Liver (tissue), 9 donors: Measurements from ENCODE around the gene FRA10AC1. TPM values are rescaled to one million over a fixed set of nuclear protein-coding genes. Genes with fewer than 3 reads are reported as not detected.

Source experiments
- DNase-seq: peaks from one replicate; pipeline ENCODE4 v3.0.0-alpha.2; 2017; ENCODE audit warnings: low spot score
- H3K27ac ChIP-seq, 2 donors: one replicate each; pipeline ENCODE4 v1.7.0; 2013; ENCODE audit warnings: inconsistent platforms in 2 of 2, low read length in 2 of 2, control low read depth in 1 of 2, low read depth in 1 of 2, mild to moderate bottlenecking in 1 of 2
- H3K27me3 ChIP-seq, 4 donors: one replicate each; pipeline versions ENCODE4 v1.6.1 to v1.7.0; 2013; ENCODE audit warnings: low read length in 3 of 4, inconsistent platforms in 1 of 4, mild to moderate bottlenecking in 1 of 4, moderate library complexity in 1 of 4; ENCODE audit not compliant: control insufficient read depth in 4 of 4, insufficient read depth in 4 of 4
- H3K36me3 ChIP-seq, 4 donors: one replicate each; pipeline versions ENCODE4 v1.6.1 to v1.7.0; 2013; ENCODE audit warnings: low read length in 3 of 4, mild to moderate bottlenecking in 3 of 4, low read depth in 1 of 4, moderate library complexity in 1 of 4; ENCODE audit not compliant: control insufficient read depth in 4 of 4, insufficient read depth in 3 of 4
- H3K4me1 ChIP-seq, 4 donors: one replicate each; pipeline versions ENCODE4 v1.6.1 to v1.7.0; 2013; ENCODE audit warnings: low read length in 3 of 4, mild to moderate bottlenecking in 3 of 4, moderate library complexity in 1 of 4; ENCODE audit not compliant: control insufficient read depth in 4 of 4, insufficient read depth in 4 of 4
- H3K4me3 ChIP-seq, 3 donors: one replicate each; pipeline versions ENCODE4 v1.6.1 to v1.7.0; 2013; ENCODE audit warnings: low read length in 3 of 3, control low read depth in 1 of 3, low read depth in 1 of 3, mild to moderate bottlenecking in 1 of 3
- H3K9ac ChIP-seq, 2 donors: one replicate each; pipeline ENCODE4 v1.7.0; 2013; ENCODE audit warnings: low read length in 2 of 2, mild to moderate bottlenecking in 2 of 2, moderate library complexity in 2 of 2, control low read depth in 1 of 2, low read depth in 1 of 2
- H3K9me3 ChIP-seq, 4 donors: one replicate each; pipeline versions ENCODE4 v1.6.1 to v1.7.0; 2013; ENCODE audit warnings: low read length in 3 of 4; ENCODE audit not compliant: control insufficient read depth in 4 of 4
- FOXA1 ChIP-seq: IDR thresholded peaks from 2 replicates; pipeline ENCODE4 v1.6.1; 2016; ENCODE audit warnings: antibody characterized with exemption
- FOXA2 ChIP-seq: IDR thresholded peaks from 2 replicates; pipeline ENCODE4 v1.6.1; 2016; ENCODE audit warnings: antibody characterized with exemption
- HNF4A ChIP-seq, 2 donors: conservative IDR thresholded peaks; 2 replicates each; pipeline ENCODE4 v1.6.1; 2016; ENCODE audit warnings: antibody characterized with exemption in 2 of 2, mild to moderate bottlenecking in 2 of 2
- HNF4G ChIP-seq: IDR thresholded peaks from 2 replicates; pipeline ENCODE4 v1.6.1; 2016; ENCODE audit warnings: antibody characterized with exemption
- JUND ChIP-seq, 2 donors: IDR thresholded peaks; 2 replicates each; pipeline ENCODE4 v1.6.1; 2016; ENCODE audit warnings: antibody characterized with exemption in 2 of 2
- NR2F2 ChIP-seq: IDR thresholded peaks from 2 replicates; pipeline ENCODE4 v1.6.1; 2016; ENCODE audit warnings: antibody characterized with exemption
- RAD21 ChIP-seq, 2 donors: IDR thresholded peaks; 2 replicates each; pipeline ENCODE4 v1.6.1; 2016; ENCODE audit warnings: antibody characterized with exemption in 2 of 2, mild to moderate bottlenecking in 2 of 2
- RXRA ChIP-seq, 2 donors: IDR thresholded peaks; 2 replicates each; pipeline ENCODE4 v1.6.1; 2017 to 2018; ENCODE audit warnings: antibody characterized with exemption in 2 of 2, mild to moderate bottlenecking in 1 of 2
- SP1 ChIP-seq: IDR thresholded peaks from 2 replicates; pipeline ENCODE4 v1.6.1; 2018; ENCODE audit warnings: antibody characterized with exemption, mild to moderate bottlenecking
- TAF1 ChIP-seq: conservative IDR thresholded peaks from 2 replicates; pipeline ENCODE4 v1.6.1; 2016; ENCODE audit warnings: antibody characterized with exemption, mild to moderate bottlenecking
- YY1 ChIP-seq: IDR thresholded peaks from 2 replicates; pipeline ENCODE4 v1.6.1; 2016; ENCODE audit warnings: antibody characterized with exemption, mild to moderate bottlenecking
- WGBS: extraction: QIAGEN DNeasy Blood & Tissue Kit; methylation state at CpG from one replicate; pipeline ENCODE4 v1.1.7; 2013; 5-methylcytosine and 5-hydroxymethylcytosine counted together
- polyA plus RNA-seq, 2 donors: library from polyadenylated mRNA; stranded (reverse) in 1 of 2; unstranded in 1 of 2; fragments of 200-250 nt in 1 of 2; fragments of >200 nt in 1 of 2; fragmentation: Nextera tagmentation in 1 of 2; extraction: Ambion mirVana in 1 of 2; gene quantifications; one replicate each; pipeline versions ENCODE4 v1.2.1 to v1.2.3, GENCODE V29; 2013 to 2015
- total RNA-seq, 2 donors: library from RNA; depleted of rRNA; stranded (reverse); fragments of >200 nt; gene quantifications; one replicate each; pipeline ENCODE4 v1.2.3, GENCODE V29; 2014
- TF ChIP-seq, protein P1 (sequence below): IDR thresholded peaks from 2 replicates; pipeline ENCODE4 v1.6.1; 2016; ENCODE audit warnings: antibody characterized with exemption
- TF ChIP-seq, protein P2 (sequence below): fragments of 150-350 bp; IDR thresholded peaks from 2 replicates; pipeline ENCODE4 v1.5.1; 2017; ENCODE audit warnings: improper control_type of control experiment, low read depth, low read length; ENCODE audit not compliant: missing input control
- TF ChIP-seq, protein P3 (sequence below): IDR thresholded peaks from 2 replicates; pipeline ENCODE4 v1.6.1; 2016; ENCODE audit warnings: antibody characterized with exemption
- TF ChIP-seq, protein P4 (sequence below): IDR thresholded peaks from 2 replicates; pipeline ENCODE4 v1.6.1; 2016; ENCODE audit warnings: antibody characterized with exemption
- TF ChIP-seq, protein P5 (sequence below): IDR thresholded peaks from 2 replicates; pipeline ENCODE4 v1.6.1; 2016; ENCODE audit warnings: antibody characterized with exemption, mild to moderate bottlenecking
- donor health status: healthy.
- donor health status: healthy.
- donor health status: healthy.
- donor health status: healthy.
- donor health status: healthy.

The FRA10AC1 gene
- total and polyA plus RNA-seq, 4 donors: 2.5 to 19.2 (median 5.8) TPM

DNA sequence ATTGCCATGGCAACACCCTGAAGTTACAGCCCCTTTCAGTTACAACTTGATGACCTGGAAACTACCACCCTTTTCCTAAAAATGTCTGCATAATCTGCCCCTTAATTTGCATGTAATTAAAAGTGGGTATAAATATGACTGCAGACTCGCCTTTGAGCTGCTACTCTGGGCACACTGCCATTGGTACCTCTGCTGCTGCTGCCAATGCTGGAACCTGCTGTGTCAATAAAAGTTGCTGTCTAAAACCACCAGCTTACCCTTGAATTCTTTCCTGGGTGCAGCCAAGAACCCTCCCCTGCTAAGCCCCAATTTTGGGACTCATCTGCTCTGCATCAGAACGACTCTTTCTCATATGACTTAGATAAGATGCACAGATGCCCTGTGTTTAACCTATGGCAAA is 10.2 kb upstream of the FRA10AC1 start:
- TF ChIP-seq, protein P1, sequence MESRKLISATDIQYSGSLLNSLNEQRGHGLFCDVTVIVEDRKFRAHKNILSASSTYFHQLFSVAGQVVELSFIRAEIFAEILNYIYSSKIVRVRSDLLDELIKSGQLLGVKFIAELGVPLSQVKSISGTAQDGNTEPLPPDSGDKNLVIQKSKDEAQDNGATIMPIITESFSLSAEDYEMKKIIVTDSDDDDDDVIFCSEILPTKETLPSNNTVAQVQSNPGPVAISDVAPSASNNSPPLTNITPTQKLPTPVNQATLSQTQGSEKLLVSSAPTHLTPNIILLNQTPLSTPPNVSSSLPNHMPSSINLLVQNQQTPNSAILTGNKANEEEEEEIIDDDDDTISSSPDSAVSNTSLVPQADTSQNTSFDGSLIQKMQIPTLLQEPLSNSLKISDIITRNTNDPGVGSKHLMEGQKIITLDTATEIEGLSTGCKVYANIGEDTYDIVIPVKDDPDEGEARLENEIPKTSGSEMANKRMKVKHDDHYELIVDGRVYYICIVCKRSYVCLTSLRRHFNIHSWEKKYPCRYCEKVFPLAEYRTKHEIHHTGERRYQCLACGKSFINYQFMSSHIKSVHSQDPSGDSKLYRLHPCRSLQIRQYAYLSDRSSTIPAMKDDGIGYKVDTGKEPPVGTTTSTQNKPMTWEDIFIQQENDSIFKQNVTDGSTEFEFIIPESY: no peak
- TF ChIP-seq, protein P2, sequence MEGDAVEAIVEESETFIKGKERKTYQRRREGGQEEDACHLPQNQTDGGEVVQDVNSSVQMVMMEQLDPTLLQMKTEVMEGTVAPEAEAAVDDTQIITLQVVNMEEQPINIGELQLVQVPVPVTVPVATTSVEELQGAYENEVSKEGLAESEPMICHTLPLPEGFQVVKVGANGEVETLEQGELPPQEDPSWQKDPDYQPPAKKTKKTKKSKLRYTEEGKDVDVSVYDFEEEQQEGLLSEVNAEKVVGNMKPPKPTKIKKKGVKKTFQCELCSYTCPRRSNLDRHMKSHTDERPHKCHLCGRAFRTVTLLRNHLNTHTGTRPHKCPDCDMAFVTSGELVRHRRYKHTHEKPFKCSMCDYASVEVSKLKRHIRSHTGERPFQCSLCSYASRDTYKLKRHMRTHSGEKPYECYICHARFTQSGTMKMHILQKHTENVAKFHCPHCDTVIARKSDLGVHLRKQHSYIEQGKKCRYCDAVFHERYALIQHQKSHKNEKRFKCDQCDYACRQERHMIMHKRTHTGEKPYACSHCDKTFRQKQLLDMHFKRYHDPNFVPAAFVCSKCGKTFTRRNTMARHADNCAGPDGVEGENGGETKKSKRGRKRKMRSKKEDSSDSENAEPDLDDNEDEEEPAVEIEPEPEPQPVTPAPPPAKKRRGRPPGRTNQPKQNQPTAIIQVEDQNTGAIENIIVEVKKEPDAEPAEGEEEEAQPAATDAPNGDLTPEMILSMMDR: no peak
- TF ChIP-seq FOXA2 (no peak), NR2F2 (no peak), RAD21 (IDR thresholded peaks at IDR 0.05) (no peak), FOXA1 (no peak), JUND (IDR thresholded peaks at IDR 0.05) (no peak), TAF1 (no peak), YY1 (no peak), RXRA (IDR thresholded peaks at IDR 0.05) (no peak), SP1 (no peak), HNF4G (no peak), HNF4A (conservative IDR thresholded peaks at IDR 0.05) (no peak)
- TF ChIP-seq, protein P3, sequence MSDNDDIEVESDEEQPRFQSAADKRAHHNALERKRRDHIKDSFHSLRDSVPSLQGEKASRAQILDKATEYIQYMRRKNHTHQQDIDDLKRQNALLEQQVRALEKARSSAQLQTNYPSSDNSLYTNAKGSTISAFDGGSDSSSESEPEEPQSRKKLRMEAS: no peak
- TF ChIP-seq, protein P4, sequence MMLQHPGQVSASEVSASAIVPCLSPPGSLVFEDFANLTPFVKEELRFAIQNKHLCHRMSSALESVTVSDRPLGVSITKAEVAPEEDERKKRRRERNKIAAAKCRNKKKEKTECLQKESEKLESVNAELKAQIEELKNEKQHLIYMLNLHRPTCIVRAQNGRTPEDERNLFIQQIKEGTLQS: no peak
- TF ChIP-seq, protein P5, sequence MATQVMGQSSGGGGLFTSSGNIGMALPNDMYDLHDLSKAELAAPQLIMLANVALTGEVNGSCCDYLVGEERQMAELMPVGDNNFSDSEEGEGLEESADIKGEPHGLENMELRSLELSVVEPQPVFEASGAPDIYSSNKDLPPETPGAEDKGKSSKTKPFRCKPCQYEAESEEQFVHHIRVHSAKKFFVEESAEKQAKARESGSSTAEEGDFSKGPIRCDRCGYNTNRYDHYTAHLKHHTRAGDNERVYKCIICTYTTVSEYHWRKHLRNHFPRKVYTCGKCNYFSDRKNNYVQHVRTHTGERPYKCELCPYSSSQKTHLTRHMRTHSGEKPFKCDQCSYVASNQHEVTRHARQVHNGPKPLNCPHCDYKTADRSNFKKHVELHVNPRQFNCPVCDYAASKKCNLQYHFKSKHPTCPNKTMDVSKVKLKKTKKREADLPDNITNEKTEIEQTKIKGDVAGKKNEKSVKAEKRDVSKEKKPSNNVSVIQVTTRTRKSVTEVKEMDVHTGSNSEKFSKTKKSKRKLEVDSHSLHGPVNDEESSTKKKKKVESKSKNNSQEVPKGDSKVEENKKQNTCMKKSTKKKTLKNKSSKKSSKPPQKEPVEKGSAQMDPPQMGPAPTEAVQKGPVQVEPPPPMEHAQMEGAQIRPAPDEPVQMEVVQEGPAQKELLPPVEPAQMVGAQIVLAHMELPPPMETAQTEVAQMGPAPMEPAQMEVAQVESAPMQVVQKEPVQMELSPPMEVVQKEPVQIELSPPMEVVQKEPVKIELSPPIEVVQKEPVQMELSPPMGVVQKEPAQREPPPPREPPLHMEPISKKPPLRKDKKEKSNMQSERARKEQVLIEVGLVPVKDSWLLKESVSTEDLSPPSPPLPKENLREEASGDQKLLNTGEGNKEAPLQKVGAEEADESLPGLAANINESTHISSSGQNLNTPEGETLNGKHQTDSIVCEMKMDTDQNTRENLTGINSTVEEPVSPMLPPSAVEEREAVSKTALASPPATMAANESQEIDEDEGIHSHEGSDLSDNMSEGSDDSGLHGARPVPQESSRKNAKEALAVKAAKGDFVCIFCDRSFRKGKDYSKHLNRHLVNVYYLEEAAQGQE: no peak
- H3K9ac ChIP-seq: no peak overlapping the region
- 60% methylated on average over 2 of the region's 2 CpGs for WGBS
- no peaks in the 10 kb centered on the region for H3K36me3 ChIP-seq
- H3K9me3 ChIP-seq: no peaks in the 10 kb centered on the region
- H3K27me3 ChIP-seq: no peaks in the 10 kb centered on the region
- DNase-seq: no peak
- H3K4me1 ChIP-seq: no peaks in the 10 kb centered on the region
- H3K27ac ChIP-seq: no peak overlapping the region
- H3K4me3 ChIP-seq: no peak overlapping the region

DNA sequence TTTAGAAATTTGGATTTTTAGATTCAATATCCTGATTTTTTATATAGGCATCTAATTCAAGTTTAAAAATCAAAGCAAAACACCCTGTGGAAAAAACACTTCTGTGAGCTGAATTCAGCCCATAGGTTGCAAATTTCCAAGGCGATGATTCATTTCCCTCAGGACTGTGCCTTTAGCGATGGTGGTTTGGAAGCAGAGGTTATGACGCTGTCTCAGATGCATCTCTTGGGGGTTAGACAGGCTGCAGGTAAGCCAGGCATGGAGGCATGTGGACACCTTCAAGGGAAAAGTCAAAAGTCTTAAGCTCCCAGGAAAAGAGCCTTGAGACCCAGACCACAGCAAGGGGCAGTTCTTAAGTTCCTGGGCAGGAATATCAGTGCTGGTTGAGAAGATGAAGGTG is 9.5 kb upstream of the FRA10AC1 start:
- 77% methylated on average over 3 of the region's 3 CpGs for WGBS
- no peaks in the 10 kb centered on the region for H3K9me3 ChIP-seq
- no peak overlapping the region for H3K27ac ChIP-seq
- no peaks in the 10 kb centered on the region for H3K4me1 ChIP-seq
- no peaks in the 10 kb centered on the region for H3K36me3 ChIP-seq
- TF ChIP-seq RAD21 (IDR thresholded peaks at IDR 0.05): no peak
- TF ChIP-seq, protein P3: no peak
- TF ChIP-seq FOXA2: no peak
- no peak overlapping the region for H3K4me3 ChIP-seq
- DNase-seq: no peak
- no peaks in the 10 kb centered on the region for H3K27me3 ChIP-seq
- H3K9ac ChIP-seq: no peak overlapping the region
